Lower leg skin (tissue), 3 donors: ENCODE measurements around the gene TMEM44.

ENCODE experiments used
- CTCF ChIP-seq, 3 donors: fragments of 450-650 bp; IDR thresholded peaks; one replicate each; pipeline ENCODE4 v1.5.1; 2016; ENCODE audit warnings: antibody characterized with exemption in 3 of 3, mild to moderate bottlenecking in 3 of 3, moderate library complexity in 2 of 3
- POLR2A ChIP-seq, 2 donors: fragments of 450-650 bp; IDR thresholded peaks; one replicate each; pipeline ENCODE4 v1.6.1; 2016 to 2017; ENCODE audit warnings: antibody characterized with exemption in 2 of 2, mild to moderate bottlenecking in 1 of 2, moderate library complexity in 1 of 2

- TF ChIP-seq CTCF (IDR thresholded peaks at IDR 0.05) (peak in 1 of 3 donors; percentile 92), POLR2A (IDR thresholded peaks at IDR 0.05) (no peak)
Observed at GRCh38 chr3:194682694-194683310, 49.6 kb upstream of the TMEM44 start.
